ELF-1 (cell line): Measurements from ENCODE around the gene CARD16.
"Not testable (repeated sequence)": the region's sequence is repeated elsewhere in the genome, so short reads cannot be mapped to it uniquely, and the experiment has no call there.

Experiments
- DNase-seq: peaks from one replicate; pipeline ENCODE4 v3.0.0-alpha.2; 2016; ENCODE audit warnings: low read depth, low spot score

Gene CARD16

DNA sequence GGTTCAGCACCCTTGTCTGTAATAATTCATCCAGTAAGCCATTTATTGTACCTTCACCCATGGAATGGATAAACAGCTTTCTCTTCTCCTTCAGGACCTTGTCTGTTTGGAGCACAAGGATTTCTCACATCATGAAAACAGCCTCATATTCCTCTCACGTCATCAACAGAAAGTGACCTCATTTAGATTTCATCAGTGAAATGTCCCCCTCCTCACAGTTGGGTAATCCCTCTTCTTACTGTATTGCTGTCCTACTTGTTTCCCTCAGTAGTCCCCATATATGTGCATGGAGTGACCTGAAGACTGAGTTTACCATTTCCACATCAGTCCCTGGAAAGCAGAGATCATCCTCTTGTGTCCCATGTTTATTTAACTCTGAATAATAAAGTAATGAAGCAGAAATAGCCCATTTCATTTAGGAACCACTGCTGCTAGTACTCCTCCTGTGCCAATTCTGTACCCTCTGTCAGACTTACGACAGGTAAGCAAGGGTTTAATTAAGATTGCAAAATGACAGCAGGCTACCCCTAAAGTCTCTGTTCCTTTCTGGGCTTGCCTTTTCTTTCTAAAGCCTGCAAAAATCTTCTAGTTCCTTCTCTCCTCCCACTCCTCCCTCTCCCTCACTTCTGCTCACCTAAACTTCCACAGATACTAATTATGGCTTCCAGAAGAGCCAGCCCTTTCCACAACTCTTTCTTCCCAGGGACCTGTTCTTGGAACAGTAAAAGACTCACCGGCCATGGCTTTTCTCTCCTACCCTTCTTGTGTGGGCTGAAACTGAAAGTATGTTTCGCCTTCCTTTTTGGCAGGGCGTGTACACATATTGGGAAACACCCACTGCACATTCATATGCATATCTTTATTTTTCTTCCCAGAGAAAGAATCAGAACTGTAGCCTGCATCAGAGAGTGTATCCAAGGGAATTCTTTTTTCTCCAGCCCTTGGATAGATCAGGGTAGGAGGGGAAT, at the start of gene CARD16:
Gene CARD16 (minus strand): TSS at position 779 of the 968 bp plus-strand sequence. CDS start 38 bp downstream, at position 741.
- DNase-seq, result not testable (repeated sequence)

GRCh38 chr11:105092256-105093239, 47.4 kb upstream of the CARD16 start:
- no peak for DNase-seq

DNA sequence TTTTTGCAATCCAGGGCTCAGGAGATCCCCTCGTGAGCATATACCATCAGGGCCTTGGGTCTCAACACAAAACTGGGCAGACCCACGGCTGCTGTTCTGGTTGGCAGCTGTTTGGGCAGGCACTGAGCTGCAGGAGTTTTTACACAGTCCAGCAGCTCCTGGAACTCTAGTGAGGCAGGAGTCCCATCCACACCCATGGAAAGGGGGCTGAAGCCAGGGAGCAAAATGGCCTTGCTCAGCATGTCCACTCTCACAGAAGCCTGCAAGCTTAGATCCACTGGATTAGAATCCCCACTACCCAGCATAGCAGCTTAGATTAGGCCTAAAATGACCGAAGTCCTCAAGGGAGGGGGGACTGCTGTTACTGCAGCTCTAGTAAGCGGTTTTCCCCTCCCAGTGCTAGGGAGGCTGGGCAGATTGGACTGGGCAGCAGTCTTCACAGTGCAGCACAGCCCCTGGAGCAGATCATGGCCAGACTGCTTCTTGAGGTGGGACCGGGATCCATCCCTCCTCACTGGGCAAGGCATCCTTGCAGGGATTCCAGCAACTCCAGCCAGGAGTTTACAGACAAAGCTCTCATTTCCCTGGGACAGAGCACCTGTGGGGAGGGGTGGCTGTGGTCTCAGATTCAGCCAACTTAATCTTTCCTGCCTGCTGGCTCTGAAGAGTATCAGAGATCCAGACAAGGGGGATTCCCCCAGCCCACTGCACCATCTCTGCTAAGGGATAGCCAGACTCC, 36.4 kb upstream of the CARD16 start:
- DNase-seq, result no peak

- DNase-seq, result not testable (repeated sequence)
Measured at GRCh38 chr11:105080171-105080906, 35.2 kb upstream of the CARD16 start.

GRCh38 chr11:105078283-105078682, 33.1 kb upstream of the CARD16 start:
- DNase-seq, result no peak

DNA sequence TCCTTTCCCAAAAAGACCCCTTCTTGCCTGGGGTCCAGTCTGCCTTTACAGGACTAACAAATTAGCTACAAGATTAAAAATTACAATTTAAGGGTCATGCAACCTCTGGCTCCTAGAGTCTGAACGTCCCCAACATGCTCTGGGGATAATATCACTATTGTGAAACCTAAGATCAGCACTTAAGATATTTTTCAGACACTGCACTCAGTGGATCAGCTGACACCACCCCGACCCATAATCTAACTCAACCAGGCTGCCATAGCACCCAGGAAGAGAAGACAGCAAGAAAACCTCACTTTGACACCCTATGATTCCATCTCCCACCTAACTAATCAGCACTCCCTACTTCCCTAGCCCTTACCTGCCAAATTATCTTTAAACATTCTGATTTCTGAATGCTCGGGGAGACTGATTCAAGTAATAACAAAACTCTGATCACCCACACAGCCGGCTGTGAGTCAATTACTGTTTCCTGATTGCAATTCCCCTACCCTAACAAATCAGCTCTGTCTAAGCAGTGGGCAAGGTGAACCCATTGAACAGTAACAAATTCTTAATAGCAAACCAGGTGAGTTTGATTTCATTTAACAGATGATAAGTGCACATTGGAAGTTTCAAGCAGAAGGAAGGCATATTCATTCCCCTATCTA, 32.1 kb upstream of the CARD16 start:
- not testable (repeated sequence) for DNase-seq

GRCh38 chr11:105074166-105074530, 29.0 kb upstream of the CARD16 start:
- no peak for DNase-seq

- DNase-seq, result no peak
Measured at GRCh38 chr11:105073456-105074165, 28.5 kb upstream of the CARD16 start.

GRCh38 chr11:105072080-105072479, 26.9 kb upstream of the CARD16 start:
- not testable (repeated sequence) for DNase-seq

DNA sequence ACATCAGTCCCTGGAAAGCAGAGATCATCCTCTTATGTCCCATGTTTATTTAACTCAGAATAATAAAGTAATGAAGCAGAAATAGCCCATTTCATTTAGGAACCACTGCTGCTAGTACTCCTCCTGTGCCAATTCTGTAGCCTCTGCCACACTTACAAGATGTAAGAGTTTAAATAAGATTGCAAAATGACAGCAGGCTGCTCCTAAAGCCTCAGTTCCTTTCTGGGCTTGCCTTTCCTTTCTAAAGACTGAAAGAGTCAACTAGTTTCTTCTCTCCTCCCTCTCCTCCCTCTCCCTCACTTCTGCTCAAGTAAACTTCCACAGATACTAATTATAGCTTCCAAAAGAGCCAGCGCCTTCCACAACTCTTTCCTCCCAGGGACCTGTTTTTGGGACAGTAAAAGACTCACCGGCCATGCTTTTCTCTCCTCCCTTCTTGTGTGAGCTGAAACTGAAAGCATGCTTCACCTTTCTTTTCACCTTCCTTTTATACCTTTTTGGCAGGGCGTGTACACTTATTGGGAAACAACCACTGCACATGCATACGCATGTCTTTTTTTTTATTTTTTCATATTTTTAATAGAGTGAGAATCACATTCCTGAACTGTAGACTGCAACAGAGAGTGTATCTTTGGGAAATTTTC, 26.1 kb upstream of the CARD16 start:
- no peak for DNase-seq

DNA sequence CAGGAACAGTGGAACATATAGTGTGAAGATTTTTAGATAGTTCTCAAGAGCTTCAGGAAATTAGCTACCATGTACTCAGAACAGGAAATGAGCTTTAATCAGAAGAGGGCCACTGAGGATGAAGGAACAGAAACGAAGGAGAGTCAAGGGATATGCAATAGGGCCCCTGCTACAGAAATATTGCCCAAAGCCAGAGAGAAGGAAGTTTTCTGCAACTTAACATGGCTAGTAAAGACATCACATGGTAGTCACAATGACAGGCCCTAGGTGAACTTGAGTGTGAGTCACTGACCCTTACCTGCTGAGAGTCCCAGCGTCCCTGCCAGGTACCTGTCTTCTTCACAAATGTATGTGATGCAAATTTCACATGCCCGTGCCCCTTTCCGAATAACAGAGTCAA, 25.2 kb upstream of the CARD16 start:
- DNase-seq, result no peak

DNA sequence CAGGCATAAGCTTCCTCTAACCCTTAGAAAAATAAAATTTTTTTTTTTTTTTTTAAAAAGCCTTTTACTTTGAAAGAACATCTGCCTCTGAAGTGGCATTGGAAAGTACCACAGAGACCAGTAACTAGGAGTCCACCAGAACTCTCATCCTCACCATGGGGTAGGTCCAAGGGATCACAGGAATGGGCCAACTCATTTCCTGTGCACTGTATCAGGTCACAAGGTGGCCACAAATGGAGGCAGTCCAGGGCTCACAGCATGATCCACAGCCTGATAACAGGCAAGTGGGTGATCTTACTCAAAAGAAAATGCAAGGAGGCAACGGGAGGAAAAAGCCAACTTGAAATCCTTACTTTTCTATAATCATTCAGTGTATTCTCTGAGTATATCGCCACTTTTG, 24.6 kb upstream of the CARD16 start:
- not testable (repeated sequence) for DNase-seq

- DNase-seq, result not testable (repeated sequence)
Measured at GRCh38 chr11:105063245-105063941, 18.3 kb upstream of the CARD16 start.

- no peak for DNase-seq
Measured at GRCh38 chr11:105057432-105057831, 12.3 kb upstream of the CARD16 start.

- DNase-seq, result no peak
Measured at GRCh38 chr11:105056446-105056845, 11.3 kb upstream of the CARD16 start.

DNA sequence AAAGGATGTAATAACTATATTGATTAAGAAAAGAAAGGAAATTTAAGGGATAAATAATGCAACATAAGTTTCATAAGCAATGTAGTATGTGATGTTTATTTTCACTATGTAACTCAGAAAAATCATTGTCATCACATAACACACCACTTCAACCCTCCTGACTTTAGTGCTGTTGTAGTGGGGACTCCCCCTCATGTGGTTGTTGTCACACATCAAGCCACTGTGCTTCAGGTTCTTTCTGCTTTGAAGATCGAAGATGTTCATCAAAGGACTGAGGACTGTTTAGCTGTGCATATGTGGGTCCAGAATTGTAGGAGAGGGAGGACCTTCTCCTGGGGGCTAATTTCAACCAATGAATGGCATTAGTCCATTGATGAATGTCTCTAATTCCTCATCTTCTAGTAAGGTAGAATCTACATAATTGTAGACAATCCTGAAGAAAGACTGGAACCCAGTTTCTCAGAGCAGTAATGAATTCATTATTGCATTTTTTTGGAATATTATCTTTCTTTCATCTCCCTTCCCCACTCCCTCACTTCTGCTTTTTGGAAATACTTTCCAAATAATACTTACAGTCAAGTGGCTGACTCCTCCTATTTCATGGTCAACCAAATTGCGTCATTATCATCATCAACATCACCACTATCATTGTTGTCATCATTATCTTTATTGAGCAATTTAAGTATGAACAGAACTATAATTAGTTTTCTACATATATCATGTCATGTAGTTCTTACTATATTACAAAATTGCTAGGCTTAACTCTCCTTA, 9.8 kb upstream of the CARD16 start:
- DNase-seq, result no peak

GRCh38 chr11:105052487-105052886, 7.4 kb upstream of the CARD16 start:
- no peak for DNase-seq

- no peak for DNase-seq
Measured at GRCh38 chr11:105051559-105051958, 6.4 kb upstream of the CARD16 start.
